Endothelial cell of umbilical vein (primary cell): Measurements from ENCODE around the gene C15orf39. TPM values are rescaled to one million over a fixed set of nuclear protein-coding genes. Genes with fewer than 3 reads are reported as not detected.
"Not testable (repeated sequence)": the region's sequence is repeated elsewhere in the genome, so short reads cannot be mapped to it uniquely, and the experiment has no call there.

ENCODE experiments used
- BruUV-seq: library from RNA; stranded (reverse); fragments of 400-500 nt; replicated peaks from 2 replicates; lab custom pipeline; 2021; lab: Mats Ljungman, UMichigan
- CTCF ChIA-PET: fragments of 300-600, 350-600 bp; sonication (Branson Sonifier 250); formaldehyde crosslinking; loops from one replicate; lab custom pipeline; 2021; ENCODE audit warnings: antibody characterized with exemption, inconsistent platforms; lab: Charles Lee
- POLR2A ChIA-PET: fragments of 300-600, 350-600 bp; sonication (Branson Sonifier 250); formaldehyde crosslinking; loops from one replicate; lab custom pipeline; 2021; ENCODE audit warnings: antibody characterized with exemption, inconsistent platforms; lab: Charles Lee
- DNase-seq: peaks from one replicate; pipeline ENCODE4 v3.0.0-alpha.2; 2011; ENCODE audit warnings: low read depth, low spot score
- FAIRE-seq: peaks from 2 replicates; lab custom pipeline; 2011; peaks lifted over from hg19 to GRCh38; lab: Jason Lieb, UNC
- H2AFZ ChIP-seq: 2 replicates; pipeline ENCODE4 v1.6.0; 2012; ENCODE audit warnings: low read depth, low read length, control low read depth, inconsistent platforms
- H3K27ac ChIP-seq: 2 replicates; pipeline ENCODE4 v1.5.1; 2011; ENCODE audit warnings: low read depth, mild to moderate bottlenecking, control low read depth, low read length, moderate library complexity; ENCODE audit not compliant: insufficient read depth
- H3K27me3 ChIP-seq, 2 experiments: 2 replicates each; pipeline versions ENCODE4 v1.6.0 to v1.6.1; 2011; ENCODE audit warnings: low read length in 2 of 2, mixed read lengths in 1 of 2; ENCODE audit not compliant: control insufficient read depth in 2 of 2, insufficient read depth in 2 of 2
- H3K36me3 ChIP-seq, 2 experiments: 2 replicates in 1 of 2; 3 replicates in 1 of 2; pipeline ENCODE4 v1.5.1; 2011; ENCODE audit warnings: low read length in 2 of 2, mild to moderate bottlenecking in 1 of 2, moderate library complexity in 1 of 2; ENCODE audit not compliant: control insufficient read depth in 2 of 2, insufficient read depth in 2 of 2; ENCODE audit errors: extremely low read depth in 1 of 2
- H3K4me1 ChIP-seq: 3 replicates; pipeline ENCODE4 v1.5.1; 2011; ENCODE audit warnings: mild to moderate bottlenecking, low read length; ENCODE audit not compliant: control insufficient read depth, insufficient read depth; ENCODE audit errors: extremely low read depth
- H3K4me2 ChIP-seq: 2 replicates; pipeline ENCODE4 v1.6.1; 2011; ENCODE audit warnings: low read length, control low read depth, mixed read lengths; ENCODE audit not compliant: insufficient read depth
- H3K4me3 ChIP-seq, 3 experiments: fragments of 200-600 bp in 1 of 3; sonication (generic), shearing (Covaris generic) in 1 of 3; replicated peaks in 1 of 3; 2 replicates each; pipeline ENCODE4 v1.5.1; 2011 to 2016; ENCODE audit warnings: control low read depth in 3 of 3, low read length in 3 of 3, mild to moderate bottlenecking in 2 of 3, inconsistent platforms in 1 of 3, low read depth in 1 of 3, moderate library complexity in 1 of 3; ENCODE audit not compliant: insufficient read depth in 1 of 3
- H3K79me2 ChIP-seq: 2 replicates; pipeline ENCODE4 v1.6.0; 2012; ENCODE audit warnings: low read length, inconsistent platforms; ENCODE audit not compliant: control insufficient read depth, insufficient read depth
- H3K9ac ChIP-seq: replicated peaks from 2 replicates; pipeline ENCODE3; 2011; ENCODE audit warnings: low read length, control low read depth; ENCODE audit not compliant: insufficient read depth; ENCODE audit errors: extremely low read depth
- H3K9me1 ChIP-seq: replicated peaks from 3 replicates; pipeline ENCODE4 v1.6.0; 2011; ENCODE audit warnings: mild to moderate bottlenecking, low read length; ENCODE audit not compliant: control insufficient read depth, insufficient read depth; ENCODE audit errors: extremely low read depth
- H3K9me3 ChIP-seq: replicated peaks from 2 replicates; pipeline ENCODE4 v1.5.1; 2012; ENCODE audit warnings: low read length, inconsistent platforms; ENCODE audit not compliant: control insufficient read depth, insufficient read depth
- H4K20me1 ChIP-seq: replicated peaks from 2 replicates; pipeline ENCODE3; 2011; ENCODE audit warnings: mild to moderate bottlenecking, low read length; ENCODE audit not compliant: control insufficient read depth, insufficient read depth; ENCODE audit errors: extremely low read depth
- EZH2 ChIP-seq: IDR thresholded peaks from 2 replicates; pipeline ENCODE4 v1.6.1; 2012; ENCODE audit warnings: borderline replicate concordance, low read depth, mild to moderate bottlenecking, moderate library complexity, low read length, inconsistent platforms; ENCODE audit not compliant: severe bottlenecking
- FOS ChIP-seq: IDR thresholded peaks from 2 replicates; pipeline ENCODE4 v1.6.1; 2011; ENCODE audit warnings: mild to moderate bottlenecking, low read length, moderate library complexity, borderline replicate concordance; ENCODE audit not compliant: insufficient read depth
- GATA2 ChIP-seq: IDR thresholded peaks from 2 replicates; pipeline ENCODE4 v1.7.0; 2011; ENCODE audit warnings: low read depth, mild to moderate bottlenecking, moderate library complexity, mixed read lengths, low read length; ENCODE audit not compliant: insufficient read length, insufficient read depth
- JUN ChIP-seq: IDR thresholded peaks from 2 replicates; pipeline ENCODE4 v1.6.1; 2011; ENCODE audit warnings: borderline replicate concordance, low read depth; ENCODE audit not compliant: insufficient read length, insufficient read depth
- POLR2A ChIP-seq: IDR thresholded peaks from 2 replicates; pipeline ENCODE4 v1.6.1; 2012; ENCODE audit warnings: low read depth, mild to moderate bottlenecking, control low read depth, low read length
- POLR2AphosphoS5 ChIP-seq: IDR thresholded peaks from 2 replicates; pipeline ENCODE4 v1.6.1; 2012; ENCODE audit warnings: low read depth, mild to moderate bottlenecking, control low read depth, low read length, moderate library complexity; ENCODE audit not compliant: insufficient read depth
- dilution Hi-C: fragments of 300-500 bp; cut with MboI; formaldehyde crosslinking; loops from one replicate; pipeline ENCODE4 v1.15.0; 2019; ENCODE audit warnings: low sequenced_read_pairs; ENCODE audit not compliant: extremely low pct_ligation_motif_present
- intact Hi-C: fragments of 100-400 bp; cut with micrococcal nuclease; formaldehyde crosslinking; loops from one replicate; pipeline ENCODE4 v1.10.0; 2022
- polyA plus RNA-seq, 4 experiments: library from polyadenylated mRNA; depleted of rRNA in 3 of 4; stranded (reverse) in 3 of 4; unstranded in 1 of 4; fragments of >200 nt; gene quantifications; 2 replicates each; pipeline versions ENCODE4 v1.2.1 to v1.2.3, GENCODE V29; 2011 to 2012; ENCODE audit warnings: missing spikeins in 1 of 4
- total RNA-seq: library from RNA; stranded (reverse); gene quantifications from 2 replicates; pipeline ENCODE4 v1.2.3, GENCODE V29; 2021
- TF ChIP-seq, protein P1 (sequence below): IDR thresholded peaks from 2 replicates; pipeline ENCODE4 v1.6.1; 2011; ENCODE audit not compliant: insufficient read depth, insufficient read length

C15orf39 gene
- total and polyA plus RNA-seq, 2 donors (not counting 3 experiments of a cell fraction or from before 2014, with no cell fraction given) = 14.8 to 36.1 TPM

DNA sequence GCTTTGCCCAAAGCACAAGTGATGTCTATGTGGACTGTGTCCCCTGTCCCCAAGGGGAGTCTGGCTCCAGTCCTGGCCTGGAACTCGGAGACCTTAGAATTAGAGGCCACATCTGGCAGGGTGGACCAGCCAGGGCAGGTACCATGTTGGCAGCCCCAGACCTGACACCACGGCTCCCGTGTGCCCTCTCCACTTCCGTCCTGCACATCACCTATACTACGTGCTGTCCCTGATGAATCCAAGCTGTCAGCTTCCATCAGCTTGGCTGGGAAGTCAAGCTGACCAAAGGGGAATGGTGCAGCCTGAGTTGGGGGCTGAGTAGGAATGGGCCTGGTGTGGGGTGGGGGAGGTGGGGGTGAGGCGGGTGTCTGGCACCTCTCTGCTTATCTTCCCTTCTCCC lies 15.3 kb downstream of the C15orf39 start:
- no peak overlapping the region for H2AFZ ChIP-seq
- H3K4me2 ChIP-seq = no peak overlapping the region
- FAIRE-seq = no peak
- H3K9me3 ChIP-seq = no peaks in the 10 kb centered on the region
- peaks cover 6% of the 10 kb centered on the region for H3K79me2 ChIP-seq
- H3K4me1 ChIP-seq = no peaks in the 10 kb centered on the region
- ChIA-PET CTCF (interaction anchor here (0.8 kb wide), 1 partner anchor 13 kb away, joined by 3 read pairs; no protein-coding TSS in a partner anchor), POLR2A (no interaction called here)
- dilution Hi-C loops = no loop called here
- H4K20me1 ChIP-seq = peaks cover 4% of the 10 kb centered on the region
- no peak overlapping the region for H3K27ac ChIP-seq
- H3K27me3 ChIP-seq = no peaks in the 10 kb centered on the region
- H3K4me3 ChIP-seq = no peak overlapping the region
- intact Hi-C loops = no loop called here
- TF ChIP-seq FOS = no peak
- no peak for TF ChIP-seq GATA2
- TF ChIP-seq, protein P1, sequence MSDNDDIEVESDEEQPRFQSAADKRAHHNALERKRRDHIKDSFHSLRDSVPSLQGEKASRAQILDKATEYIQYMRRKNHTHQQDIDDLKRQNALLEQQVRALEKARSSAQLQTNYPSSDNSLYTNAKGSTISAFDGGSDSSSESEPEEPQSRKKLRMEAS = no peak
- no peak for TF ChIP-seq EZH2
- no peak for TF ChIP-seq POLR2AphosphoS5
- no peak for TF ChIP-seq POLR2A
- TF ChIP-seq JUN = no peak
- DNase-seq = no peak
- no TSS peak for BruUV-seq
- peaks cover 7% of the 10 kb centered on the region in 2 experiments for H3K36me3 ChIP-seq
- H3K9ac ChIP-seq = no peak overlapping the region
- H3K9me1 ChIP-seq = no peaks in the 10 kb centered on the region

DNA sequence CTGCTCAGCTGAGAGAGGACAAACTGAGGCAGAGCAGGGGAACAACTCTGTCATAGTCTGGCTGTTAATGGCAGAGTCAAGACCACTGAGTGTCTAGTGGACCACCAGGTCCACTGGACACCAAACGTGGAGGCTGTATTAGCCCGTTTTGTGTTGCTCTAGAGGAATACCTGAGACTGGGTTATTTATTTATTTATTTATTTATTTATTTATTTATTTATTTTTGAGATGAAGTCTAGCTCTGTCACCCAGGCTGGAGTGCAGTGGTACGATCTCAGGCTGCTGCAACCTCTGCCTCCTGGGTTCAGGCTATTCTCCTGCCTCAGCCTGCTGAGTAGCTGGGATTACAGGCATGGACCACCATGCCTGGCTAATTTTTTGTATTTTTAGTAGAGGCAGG lies 15.9 kb downstream of the C15orf39 start:
- CTCF ChIA-PET, intact Hi-C loops, DNase-seq, FAIRE-seq, H3K9me3 ChIP-seq, H4K20me1 ChIP-seq, H3K4me3 ChIP-seq, H3K4me2 ChIP-seq, H3K27me3 ChIP-seq, H3K36me3 ChIP-seq, BruUV-seq, POLR2A ChIA-PET, H3K79me2 ChIP-seq, H3K9me1 ChIP-seq, dilution Hi-C loops, H2AFZ ChIP-seq, H3K9ac ChIP-seq, H3K4me1 ChIP-seq, H3K27ac ChIP-seq: not testable (repeated sequence)

GRCh38 chr15:75219507-75219929 lies 17.8 kb downstream of the C15orf39 start:
- BruUV-seq, DNase-seq, intact Hi-C loops, H3K27ac ChIP-seq, H3K4me2 ChIP-seq, H4K20me1 ChIP-seq, H3K9me1 ChIP-seq, H3K27me3 ChIP-seq, H3K79me2 ChIP-seq, FAIRE-seq, dilution Hi-C loops, H3K4me1 ChIP-seq, H3K36me3 ChIP-seq, CTCF ChIA-PET, H3K4me3 ChIP-seq, H3K9me3 ChIP-seq, H3K9ac ChIP-seq, H2AFZ ChIP-seq: not testable (repeated sequence)
- POLR2A ChIA-PET = interaction anchor here (1.2 kb wide), 1 partner anchor 11 kb away, joined by 3 read pairs; no protein-coding TSS in a partner anchor
